HepG2 (cell line): ENCODE measurements around the gene LIMCH1.

Source experiments
- ATF2 ChIP-seq: sonication (generic); formaldehyde crosslinking; IDR thresholded peaks from 2 replicates; pipeline ENCODE4 v1.4.0; 2020; ENCODE audit warnings: missing genetic modification reagents
- EZH2 ChIP-seq: conservative IDR thresholded peaks from 2 replicates; pipeline ENCODE4 v1.6.1; 2012; ENCODE audit warnings: mild to moderate bottlenecking, low read depth, low read length, moderate library complexity
- GMEB1 ChIP-seq: sonication (generic); formaldehyde crosslinking; IDR thresholded peaks from 2 replicates; pipeline ENCODE4 v1.5.1; 2020; ENCODE audit warnings: missing genetic modification reagents, mild to moderate bottlenecking, borderline replicate concordance
- KDM1A ChIP-seq: IDR thresholded peaks from 2 replicates; pipeline ENCODE4 v1.6.1; 2016; ENCODE audit warnings: missing compliant biosample characterization
- MXD4 ChIP-seq: IDR thresholded peaks from 2 replicates; pipeline ENCODE4 v1.6.1; 2016; ENCODE audit warnings: mild to moderate bottlenecking, missing biosample characterization, missing genetic modification reagents
- ZNF282 ChIP-seq: fragments of 450-650 bp; IDR thresholded peaks from 2 replicates; pipeline ENCODE4 v1.6.1; 2018; ENCODE audit not compliant: partially characterized antibody
- ZNF704 ChIP-seq: sonication (generic); formaldehyde crosslinking; IDR thresholded peaks from 2 replicates; pipeline ENCODE4 v1.8.1; 2023; ENCODE audit warnings: mild to moderate bottlenecking, inconsistent platforms, moderate library complexity, missing genetic modification reagents, borderline replicate concordance

GRCh38 chr4:41746025-41746439 lies 208.1 kb downstream of the LIMCH1 start:
- TF ChIP-seq MXD4 (CRISPR knock-in tag): no peak
- TF ChIP-seq ATF2 (CRISPR knock-in tag): no peak
- TF ChIP-seq GMEB1: no peak
- no peak for TF ChIP-seq ZNF704 (CRISPR knock-in tag)
- no peak for TF ChIP-seq ZNF282
- no peak for TF ChIP-seq KDM1A
- TF ChIP-seq EZH2: no peak
